GM19468 (cell line): ENCODE measurements around the gene TMEM131L.
A peak's percentile ranks its signal among the peaks of the same experiment; 100 is the strongest.
"Not testable (repeated sequence)": the region's sequence is repeated elsewhere in the genome, so short reads cannot be mapped to it uniquely, and the experiment has no call there.

Source experiments
- ATAC-seq: cut with Tn5 transposase; IDR thresholded peaks from one replicate; pipeline ENCODE4 v1.9.1; 2021; ENCODE audit warnings: mild to moderate bottlenecking, moderate library complexity, moderate number of reproducible peaks; ENCODE audit not compliant: unreplicated experiment; ENCODE audit errors: extremely low read depth

The TMEM131L gene

GRCh38 chr4:153466081-153466948 is at the start of gene TMEM131L:
TSS of gene TMEM131L (plus strand) at chr4:153466360. CDS start at chr4:153466398, 38 bp downstream.
- ATAC-seq = peak; percentile 6

- ATAC-seq = not testable (repeated sequence)
These were observed 49.7 kb upstream of the TMEM131L start for GRCh38 chr4:153416456-153416855.

- no peak for ATAC-seq
These were observed 48.0 kb upstream of the TMEM131L start for GRCh38 chr4:153418121-153418520.

GRCh38 chr4:153418558-153418957 is 47.6 kb upstream of the TMEM131L start:
- no peak for ATAC-seq

- ATAC-seq = no peak
These were observed 47.1 kb upstream of the TMEM131L start for GRCh38 chr4:153419029-153419428.

GRCh38 chr4:153419673-153420278 is 46.4 kb upstream of the TMEM131L start:
- ATAC-seq = no peak

- no peak for ATAC-seq
These were observed 45.8 kb upstream of the TMEM131L start for GRCh38 chr4:153420361-153420760.

- peak; percentile 42 for ATAC-seq
These were observed 44.2 kb upstream of the TMEM131L start for GRCh38 chr4:153421941-153422340.

- peak; percentile 16 for ATAC-seq
These were observed 39.8 kb upstream of the TMEM131L start for GRCh38 chr4:153426207-153426885.

GRCh38 chr4:153427363-153428071 is 38.6 kb upstream of the TMEM131L start:
- ATAC-seq = no peak

- ATAC-seq = no peak
These were observed 37.2 kb upstream of the TMEM131L start for GRCh38 chr4:153428941-153429475.

GRCh38 chr4:153432965-153433753 is 33.0 kb upstream of the TMEM131L start:
- ATAC-seq = peak; percentile 94

- ATAC-seq = no peak
These were observed 32.4 kb upstream of the TMEM131L start for GRCh38 chr4:153433754-153434105.

GRCh38 chr4:153434190-153434589 is 32.0 kb upstream of the TMEM131L start:
- ATAC-seq = no peak

GRCh38 chr4:153438916-153439756 is 27.0 kb upstream of the TMEM131L start:
- peak; percentile 50 for ATAC-seq

GRCh38 chr4:153439831-153440230 is 26.3 kb upstream of the TMEM131L start:
- ATAC-seq = no peak

- ATAC-seq = no peak
These were observed 25.7 kb upstream of the TMEM131L start for GRCh38 chr4:153440475-153440874.

- no peak for ATAC-seq
These were observed 18.8 kb upstream of the TMEM131L start for GRCh38 chr4:153447175-153447905.
